ENCODE results near the gene CMSS1.

- TF ChIP-seq CTCF (IDR thresholded peaks at IDR 0.05; ENCODE audit: poor library complexity, severe bottlenecking) (no peak), EZH2 (IDR thresholded peaks at IDR 0.05; ENCODE audit: borderline replicate concordance, insufficient read depth, low read length, poor library complexity, severe bottlenecking) (no peak)
Measured at GRCh38 chr3:100087198-100087597, 269.5 kb downstream of the CMSS1 start.
